ENCODE data around the gene AOPEP. TPM values are rescaled to one million over a fixed set of nuclear protein-coding genes. Genes with fewer than 3 reads are reported as not detected.

Gene AOPEP
- total and polyA plus RNA-seq, 2 of the 13 experiments (the other 11 are each of a cell fraction or from before 2014, with no cell fraction given) = 22.2 to 41.6 TPM

- TF ChIP-seq ZHX1 (CRISPR knock-in tag; IDR thresholded peaks at IDR 0.05; ENCODE audit: low read depth) = no peak
- TF ChIP-seq MAZ (IDR thresholded peaks at IDR 0.05; ENCODE audit: borderline replicate concordance, low read depth, low read length) = no peak
- TF ChIP-seq MAZ (CRISPR knock-in tag; IDR thresholded peaks at IDR 0.05; ENCODE audit: low read depth) = no peak
- TF ChIP-seq ZBTB25 (CRISPR knock-in tag; IDR thresholded peaks at IDR 0.05) = no peak
- TF ChIP-seq ZNF75D (CRISPR knock-in tag; IDR thresholded peaks at IDR 0.05; ENCODE audit: borderline replicate concordance) = no peak
- no peak for TF ChIP-seq ZNF230 (CRISPR knock-in tag; IDR thresholded peaks at IDR 0.05)
- TF ChIP-seq KDM4B (CRISPR knock-in tag; IDR thresholded peaks at IDR 0.05) = no peak
- no peak for TF ChIP-seq CAMTA2 (CRISPR knock-in tag; IDR thresholded peaks at IDR 0.05; ENCODE audit: borderline replicate concordance)
- TF ChIP-seq KDM5B (CRISPR knock-in tag; IDR thresholded peaks at IDR 0.05; ENCODE audit: borderline replicate concordance) = no peak
- TF ChIP-seq CHCHD3 (CRISPR knock-in tag; IDR thresholded peaks at IDR 0.05) = no peak
- TF ChIP-seq ZNF703 (CRISPR knock-in tag; IDR thresholded peaks at IDR 0.05; ENCODE audit: borderline replicate concordance) = no peak
- TF ChIP-seq HBP1 (CRISPR knock-in tag; IDR thresholded peaks at IDR 0.05; ENCODE audit: low read depth) = no peak
- TF ChIP-seq, protein P1, sequence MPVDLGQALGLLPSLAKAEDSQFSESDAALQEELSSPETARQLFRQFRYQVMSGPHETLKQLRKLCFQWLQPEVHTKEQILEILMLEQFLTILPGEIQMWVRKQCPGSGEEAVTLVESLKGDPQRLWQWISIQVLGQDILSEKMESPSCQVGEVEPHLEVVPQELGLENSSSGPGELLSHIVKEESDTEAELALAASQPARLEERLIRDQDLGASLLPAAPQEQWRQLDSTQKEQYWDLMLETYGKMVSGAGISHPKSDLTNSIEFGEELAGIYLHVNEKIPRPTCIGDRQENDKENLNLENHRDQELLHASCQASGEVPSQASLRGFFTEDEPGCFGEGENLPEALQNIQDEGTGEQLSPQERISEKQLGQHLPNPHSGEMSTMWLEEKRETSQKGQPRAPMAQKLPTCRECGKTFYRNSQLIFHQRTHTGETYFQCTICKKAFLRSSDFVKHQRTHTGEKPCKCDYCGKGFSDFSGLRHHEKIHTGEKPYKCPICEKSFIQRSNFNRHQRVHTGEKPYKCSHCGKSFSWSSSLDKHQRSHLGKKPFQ (CRISPR knock-in tag; IDR thresholded peaks at IDR 0.05; ENCODE audit: insufficient replicate concordance) = peak; percentile 19
- TF ChIP-seq, protein P2, sequence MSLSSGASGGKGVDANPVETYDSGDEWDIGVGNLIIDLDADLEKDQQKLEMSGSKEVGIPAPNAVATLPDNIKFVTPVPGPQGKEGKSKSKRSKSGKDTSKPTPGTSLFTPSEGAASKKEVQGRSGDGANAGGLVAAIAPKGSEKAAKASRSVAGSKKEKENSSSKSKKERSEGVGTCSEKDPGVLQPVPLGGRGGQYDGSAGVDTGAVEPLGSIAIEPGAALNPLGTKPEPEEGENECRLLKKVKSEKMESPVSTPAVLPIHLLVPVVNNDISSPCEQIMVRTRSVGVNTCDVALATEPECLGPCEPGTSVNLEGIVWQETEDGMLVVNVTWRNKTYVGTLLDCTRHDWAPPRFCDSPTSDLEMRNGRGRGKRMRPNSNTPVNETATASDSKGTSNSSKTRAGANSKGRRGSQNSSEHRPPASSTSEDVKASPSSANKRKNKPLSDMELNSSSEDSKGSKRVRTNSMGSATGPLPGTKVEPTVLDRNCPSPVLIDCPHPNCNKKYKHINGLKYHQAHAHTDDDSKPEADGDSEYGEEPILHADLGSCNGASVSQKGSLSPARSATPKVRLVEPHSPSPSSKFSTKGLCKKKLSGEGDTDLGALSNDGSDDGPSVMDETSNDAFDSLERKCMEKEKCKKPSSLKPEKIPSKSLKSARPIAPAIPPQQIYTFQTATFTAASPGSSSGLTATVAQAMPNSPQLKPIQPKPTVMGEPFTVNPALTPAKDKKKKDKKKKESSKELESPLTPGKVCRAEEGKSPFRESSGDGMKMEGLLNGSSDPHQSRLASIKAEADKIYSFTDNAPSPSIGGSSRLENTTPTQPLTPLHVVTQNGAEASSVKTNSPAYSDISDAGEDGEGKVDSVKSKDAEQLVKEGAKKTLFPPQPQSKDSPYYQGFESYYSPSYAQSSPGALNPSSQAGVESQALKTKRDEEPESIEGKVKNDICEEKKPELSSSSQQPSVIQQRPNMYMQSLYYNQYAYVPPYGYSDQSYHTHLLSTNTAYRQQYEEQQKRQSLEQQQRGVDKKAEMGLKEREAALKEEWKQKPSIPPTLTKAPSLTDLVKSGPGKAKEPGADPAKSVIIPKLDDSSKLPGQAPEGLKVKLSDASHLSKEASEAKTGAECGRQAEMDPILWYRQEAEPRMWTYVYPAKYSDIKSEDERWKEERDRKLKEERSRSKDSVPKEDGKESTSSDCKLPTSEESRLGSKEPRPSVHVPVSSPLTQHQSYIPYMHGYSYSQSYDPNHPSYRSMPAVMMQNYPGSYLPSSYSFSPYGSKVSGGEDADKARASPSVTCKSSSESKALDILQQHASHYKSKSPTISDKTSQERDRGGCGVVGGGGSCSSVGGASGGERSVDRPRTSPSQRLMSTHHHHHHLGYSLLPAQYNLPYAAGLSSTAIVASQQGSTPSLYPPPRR (CRISPR knock-in tag; IDR thresholded peaks at IDR 0.05; ENCODE audit: borderline replicate concordance) = peak; percentile 31; the same call in 1 of the 2 replicates
- TF ChIP-seq ZFY (CRISPR knock-in tag; IDR thresholded peaks at IDR 0.05) = peak; percentile 56
Observed at GRCh38 chr9:94867281-94867841, 140.9 kb downstream of the AOPEP start (continued).
